Epithelial cell of proximal tubule (primary cell): Measurements from ENCODE around the gene TMEM244. TPM values are rescaled to one million over a fixed set of nuclear protein-coding genes. Genes with fewer than 3 reads are reported as not detected.

Experiments
- DNase-seq: peaks from one replicate; pipeline ENCODE4 v3.0.0-alpha.2; 2011; ENCODE audit warnings: low read depth
- H3K4me3 ChIP-seq: 2 replicates; pipeline ENCODE4 v1.5.1; 2011; ENCODE audit warnings: low read depth, mild to moderate bottlenecking, low read length
- CTCF ChIP-seq: conservative IDR thresholded peaks from 2 replicates; pipeline ENCODE4 v1.5.1; 2012; ENCODE audit warnings: low read depth, mild to moderate bottlenecking, low read length
- total RNA-seq: library from RNA; depleted of rRNA; stranded (reverse); fragments of >200 nt; gene quantifications from 2 replicates; pipeline ENCODE4 v1.2.3, GENCODE V29; 2015

Gene TMEM244
- total RNA-seq, 1 donor from 2014 or later = not detected

- no peak for TF ChIP-seq CTCF
- DNase-seq = no peak
- no peak overlapping the region for H3K4me3 ChIP-seq
These were observed 10.1 kb upstream of the TMEM244 start for GRCh38 chr6:129871221-129871620.

GRCh38 chr6:129867403-129867802, 6.3 kb upstream of the TMEM244 start:
- no peak for DNase-seq
- no peak for TF ChIP-seq CTCF
- no peak overlapping the region for H3K4me3 ChIP-seq

GRCh38 chr6:129866688-129867087, 5.6 kb upstream of the TMEM244 start:
- no peak for TF ChIP-seq CTCF
- DNase-seq = no peak
- H3K4me3 ChIP-seq = no peak overlapping the region

GRCh38 chr6:129866256-129866655, 5.1 kb upstream of the TMEM244 start:
- no peak for DNase-seq
- H3K4me3 ChIP-seq = no peak overlapping the region
- TF ChIP-seq CTCF = no peak

GRCh38 chr6:129865013-129865412, 3.9 kb upstream of the TMEM244 start:
- no peak for TF ChIP-seq CTCF
- no peak for DNase-seq
- no peak overlapping the region for H3K4me3 ChIP-seq

- no peak for TF ChIP-seq CTCF
- peak; percentile 16 for DNase-seq
- H3K4me3 ChIP-seq = no peak overlapping the region
These were observed 2.5 kb upstream of the TMEM244 start for GRCh38 chr6:129863664-129864063.

GRCh38 chr6:129859524-129859923, 1.6 kb downstream of the TMEM244 start:
- no peak for DNase-seq
- H3K4me3 ChIP-seq = no peak overlapping the region
- TF ChIP-seq CTCF = no peak
